ENCODE measurements around the gene ARPC2. TPM values are rescaled to one million over a fixed set of nuclear protein-coding genes. Genes with fewer than 3 reads are reported as not detected.

Gene ARPC2
- total and polyA plus RNA-seq, 10 of the 15 experiments (the other 5 are each of a cell fraction or from before 2014, with no cell fraction given): 440 to 980 (median 709) TPM

DNA sequence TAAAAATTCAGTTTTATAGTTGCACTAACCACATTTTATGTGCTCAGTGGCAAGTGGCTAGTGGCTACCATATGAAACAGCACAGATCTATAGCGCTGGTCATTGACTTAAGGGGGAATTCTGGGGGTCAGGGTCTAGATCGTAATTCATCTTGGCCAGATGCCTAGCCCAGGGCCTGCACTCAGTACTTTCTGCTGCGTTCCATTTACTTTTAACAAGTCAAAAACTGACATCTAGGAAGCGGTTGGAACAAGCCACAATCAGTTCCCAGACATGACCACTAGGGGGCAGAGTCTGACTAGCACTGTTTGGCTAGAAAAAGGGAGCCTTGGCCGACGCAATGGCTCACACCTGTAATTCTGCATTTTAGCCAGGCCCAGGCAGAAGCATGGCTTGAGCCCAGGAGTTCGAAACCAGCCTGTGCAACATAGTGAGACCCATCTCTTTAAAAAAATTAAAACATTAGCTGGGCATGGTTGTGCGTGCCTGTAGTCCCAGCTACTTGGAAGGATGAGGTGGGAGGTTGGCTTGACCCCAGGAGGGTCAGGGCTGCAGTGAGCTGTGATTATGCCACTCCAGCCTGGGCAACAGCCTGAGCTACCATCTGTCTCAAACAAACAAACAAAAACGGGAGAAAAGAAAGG is 84.3 kb downstream of the ARPC2 start (continued):
- no peak for TF ChIP-seq IRF3 (IDR thresholded peaks at IDR 0.05)
- TF ChIP-seq JUND (IDR thresholded peaks at IDR 0.05; ENCODE audit: low read depth, low read length): no peak

Small RNA genes lying within 50 kb of the gene (microRNA-seq; reads per million reads assigned to microRNA genes)
- 2.4 reads per million, percentile 9 among the genes with 10 or more reads in this experiment for gene MIR6513

Other genes starting within 250 kb of the ARPC2 start
Only the 7 nearest of the 12 such genes appear.
- 0.06 and 0.11 TPM in 2 replicates for gene CXCR2, start 91.2 kb upstream of the ARPC2 start, total RNA-seq (2014; rRNA removed)
- 0.09 TPM in 1 of 2 replicates, not detected in the other for gene CXCR2, start 91.2 kb upstream of the ARPC2 start, total RNA-seq (2014; rRNA removed; fragmentation: Illumina TruSeq; extraction: Trizol)
- gene CXCR2, start 91.2 kb upstream of the ARPC2 start, total RNA-seq (2021): 0.36 TPM in 1 of 2 replicates, not detected in the other
- gene CXCR2, start 91.2 kb upstream of the ARPC2 start, polyA plus RNA-seq (2011; rRNA removed): 0.07 and 0.12 TPM in 2 replicates
- 0.21 TPM in 1 of 2 replicates, not detected in the other for gene CXCR2, start 91.2 kb upstream of the ARPC2 start, polyA plus RNA-seq (2014; fragmentation: Illumina TruSeq; extraction: Trizol)
- gene CXCR2, start 91.2 kb upstream of the ARPC2 start, polyA plus RNA-seq (2014; fragmentation: Nextera tagmentation; extraction: Ambion mirVana): under 1 TPM; 0.04 to 0.27 TPM
- 0.08 and 0.31 TPM in 2 replicates for gene CXCR2, start 91.2 kb upstream of the ARPC2 start, polyA plus RNA-seq (2014; rRNA removed)
- under 1 TPM; 0.09 to 0.62 TPM for gene CXCR2, start 91.2 kb upstream of the ARPC2 start, polyA plus RNA-seq (2016; fragmentation: Nextera tagmentation; extraction: Ambion mirVana)
- not detected in 2 replicates for gene CXCR1, start 50.2 kb upstream of the ARPC2 start, total RNA-seq (2014; rRNA removed)
- not detected in 2 replicates for gene CXCR1, start 50.2 kb upstream of the ARPC2 start, total RNA-seq (2014; rRNA removed; fragmentation: Illumina TruSeq; extraction: Trizol)
- gene CXCR1, start 50.2 kb upstream of the ARPC2 start, total RNA-seq (2021): not detected in 2 replicates
- not detected in 2 replicates for gene CXCR1, start 50.2 kb upstream of the ARPC2 start, polyA plus RNA-seq (2011; rRNA removed)
- not detected in 2 replicates for gene CXCR1, start 50.2 kb upstream of the ARPC2 start, polyA plus RNA-seq (2014; fragmentation: Illumina TruSeq; extraction: Trizol)
- gene CXCR1, start 50.2 kb upstream of the ARPC2 start, polyA plus RNA-seq (2014; fragmentation: Nextera tagmentation; extraction: Ambion mirVana): not detected
- not detected in 2 replicates for gene CXCR1, start 50.2 kb upstream of the ARPC2 start, polyA plus RNA-seq (2014; rRNA removed)
- not detected for gene CXCR1, start 50.2 kb upstream of the ARPC2 start, polyA plus RNA-seq (2016; fragmentation: Nextera tagmentation; extraction: Ambion mirVana)
- 0.17 TPM in 1 of 2 replicates, not detected in the other for gene GPBAR1, start 43.8 kb downstream of the ARPC2 start, total RNA-seq (2014; rRNA removed)
- gene GPBAR1, start 43.8 kb downstream of the ARPC2 start, total RNA-seq (2014; rRNA removed; fragmentation: Illumina TruSeq; extraction: Trizol): 0.09 TPM in 2 replicates
- gene GPBAR1, start 43.8 kb downstream of the ARPC2 start, total RNA-seq (2021): 0.13 and 0.36 TPM in 2 replicates
- gene GPBAR1, start 43.8 kb downstream of the ARPC2 start, polyA plus RNA-seq (2011; rRNA removed): 0.03 TPM in 1 of 2 replicates, not detected in the other
- 0.07 and 0.10 TPM in 2 replicates for gene GPBAR1, start 43.8 kb downstream of the ARPC2 start, polyA plus RNA-seq (2014; fragmentation: Illumina TruSeq; extraction: Trizol)
- not detected for gene GPBAR1, start 43.8 kb downstream of the ARPC2 start, polyA plus RNA-seq (2014; fragmentation: Nextera tagmentation; extraction: Ambion mirVana)
- gene GPBAR1, start 43.8 kb downstream of the ARPC2 start, polyA plus RNA-seq (2014; rRNA removed): 0.22 and 0.24 TPM in 2 replicates
- gene GPBAR1, start 43.8 kb downstream of the ARPC2 start, polyA plus RNA-seq (2016; fragmentation: Nextera tagmentation; extraction: Ambion mirVana): under 1 TPM in 1 of 2 experiments, not detected in 1; 0.11 TPM
- 97.1 and 114 TPM in 2 replicates for gene AAMP, start 52.9 kb downstream of the ARPC2 start, total RNA-seq (2014; rRNA removed)
- 70.6 and 71.7 TPM in 2 replicates for gene AAMP, start 52.9 kb downstream of the ARPC2 start, total RNA-seq (2014; rRNA removed; fragmentation: Illumina TruSeq; extraction: Trizol)
- gene AAMP, start 52.9 kb downstream of the ARPC2 start, total RNA-seq (2021): 64.8 and 66.3 TPM in 2 replicates
- 33.2 and 50.7 TPM in 2 replicates for gene AAMP, start 52.9 kb downstream of the ARPC2 start, polyA plus RNA-seq (2011; rRNA removed)
- gene AAMP, start 52.9 kb downstream of the ARPC2 start, polyA plus RNA-seq (2014; fragmentation: Illumina TruSeq; extraction: Trizol): 49.8 and 93.1 TPM in 2 replicates
- 1 to 10 TPM; 4.4 to 5.5 TPM for gene AAMP, start 52.9 kb downstream of the ARPC2 start, polyA plus RNA-seq (2014; fragmentation: Nextera tagmentation; extraction: Ambion mirVana)
- 95.4 and 104 TPM in 2 replicates for gene AAMP, start 52.9 kb downstream of the ARPC2 start, polyA plus RNA-seq (2014; rRNA removed)
- gene AAMP, start 52.9 kb downstream of the ARPC2 start, polyA plus RNA-seq (2016; fragmentation: Nextera tagmentation; extraction: Ambion mirVana): 100 to 1,000 TPM; 118 to 140 TPM
- 41.9 and 42.3 TPM in 2 replicates for gene PNKD, start 53.3 kb downstream of the ARPC2 start, total RNA-seq (2014; rRNA removed)
- 27.2 and 28.5 TPM in 2 replicates for gene PNKD, start 53.3 kb downstream of the ARPC2 start, total RNA-seq (2014; rRNA removed; fragmentation: Illumina TruSeq; extraction: Trizol)
- 42.0 and 45.1 TPM in 2 replicates for gene PNKD, start 53.3 kb downstream of the ARPC2 start, total RNA-seq (2021)
- gene PNKD, start 53.3 kb downstream of the ARPC2 start, polyA plus RNA-seq (2011; rRNA removed): 26.3 and 54.9 TPM in 2 replicates
- gene PNKD, start 53.3 kb downstream of the ARPC2 start, polyA plus RNA-seq (2014; fragmentation: Illumina TruSeq; extraction: Trizol): 15.8 and 41.6 TPM in 2 replicates
- gene PNKD, start 53.3 kb downstream of the ARPC2 start, polyA plus RNA-seq (2014; fragmentation: Nextera tagmentation; extraction: Ambion mirVana): 100 to 1,000 TPM in 1 of 2 experiments, 10 to 100 TPM in 1; 72.6 to 104 TPM
- gene PNKD, start 53.3 kb downstream of the ARPC2 start, polyA plus RNA-seq (2014; rRNA removed): 67.7 and 72.6 TPM in 2 replicates
- gene PNKD, start 53.3 kb downstream of the ARPC2 start, polyA plus RNA-seq (2016; fragmentation: Nextera tagmentation; extraction: Ambion mirVana): 100 to 1,000 TPM in 1 of 2 experiments, 10 to 100 TPM in 1; 90.9 to 106 TPM
- gene TMBIM1, start 75.3 kb downstream of the ARPC2 start, total RNA-seq (2014; rRNA removed): 35.6 and 40.0 TPM in 2 replicates
- 16.8 and 17.0 TPM in 2 replicates for gene TMBIM1, start 75.3 kb downstream of the ARPC2 start, total RNA-seq (2014; rRNA removed; fragmentation: Illumina TruSeq; extraction: Trizol)
- gene TMBIM1, start 75.3 kb downstream of the ARPC2 start, total RNA-seq (2021): 26.9 and 34.6 TPM in 2 replicates
- 23.5 and 38.3 TPM in 2 replicates for gene TMBIM1, start 75.3 kb downstream of the ARPC2 start, polyA plus RNA-seq (2011; rRNA removed)
- 26.5 and 27.0 TPM in 2 replicates for gene TMBIM1, start 75.3 kb downstream of the ARPC2 start, polyA plus RNA-seq (2014; fragmentation: Illumina TruSeq; extraction: Trizol)
- 10 to 100 TPM in 1 of 2 experiments, 1 to 10 TPM in 1; 6.1 to 11.7 TPM for gene TMBIM1, start 75.3 kb downstream of the ARPC2 start, polyA plus RNA-seq (2014; fragmentation: Nextera tagmentation; extraction: Ambion mirVana)
- gene TMBIM1, start 75.3 kb downstream of the ARPC2 start, polyA plus RNA-seq (2014; rRNA removed): 15.7 and 23.3 TPM in 2 replicates
- 10 to 100 TPM; 25.4 to 30.6 TPM for gene TMBIM1, start 75.3 kb downstream of the ARPC2 start, polyA plus RNA-seq (2016; fragmentation: Nextera tagmentation; extraction: Ambion mirVana)
- gene CATIP, start 139.7 kb downstream of the ARPC2 start, total RNA-seq (2014; rRNA removed): not detected in 2 replicates
- gene CATIP, start 139.7 kb downstream of the ARPC2 start, total RNA-seq (2014; rRNA removed; fragmentation: Illumina TruSeq; extraction: Trizol): not detected in 2 replicates
- not detected in 2 replicates for gene CATIP, start 139.7 kb downstream of the ARPC2 start, total RNA-seq (2021)
- not detected in 2 replicates for gene CATIP, start 139.7 kb downstream of the ARPC2 start, polyA plus RNA-seq (2011; rRNA removed)
- gene CATIP, start 139.7 kb downstream of the ARPC2 start, polyA plus RNA-seq (2014; fragmentation: Illumina TruSeq; extraction: Trizol): not detected in 2 replicates
- under 1 TPM; 0.04 to 0.05 TPM for gene CATIP, start 139.7 kb downstream of the ARPC2 start, polyA plus RNA-seq (2014; fragmentation: Nextera tagmentation; extraction: Ambion mirVana)
- not detected in 2 replicates for gene CATIP, start 139.7 kb downstream of the ARPC2 start, polyA plus RNA-seq (2014; rRNA removed)
- gene CATIP, start 139.7 kb downstream of the ARPC2 start, polyA plus RNA-seq (2016; fragmentation: Nextera tagmentation; extraction: Ambion mirVana): under 1 TPM in 1 of 2 experiments, not detected in 1; 0.11 TPM

Data from GM12878 (cell line).